Liver (tissue), 9 donors: ENCODE results near the gene BAHCC1. TPM values are rescaled to one million over a fixed set of nuclear protein-coding genes. Genes with fewer than 3 reads are reported as not detected.

ENCODE experiments used
- DNase-seq: peaks from one replicate; pipeline ENCODE4 v3.0.0-alpha.2; 2017; ENCODE audit warnings: low spot score
- H3K27ac ChIP-seq, 2 donors: one replicate each; pipeline ENCODE4 v1.7.0; 2013; ENCODE audit warnings: inconsistent platforms in 2 of 2, low read length in 2 of 2, control low read depth in 1 of 2, low read depth in 1 of 2, mild to moderate bottlenecking in 1 of 2
- H3K27me3 ChIP-seq, 4 donors: one replicate each; pipeline versions ENCODE4 v1.6.1 to v1.7.0; 2013; ENCODE audit warnings: low read length in 3 of 4, inconsistent platforms in 1 of 4, mild to moderate bottlenecking in 1 of 4, moderate library complexity in 1 of 4; ENCODE audit not compliant: control insufficient read depth in 4 of 4, insufficient read depth in 4 of 4
- H3K36me3 ChIP-seq, 4 donors: one replicate each; pipeline versions ENCODE4 v1.6.1 to v1.7.0; 2013; ENCODE audit warnings: low read length in 3 of 4, mild to moderate bottlenecking in 3 of 4, low read depth in 1 of 4, moderate library complexity in 1 of 4; ENCODE audit not compliant: control insufficient read depth in 4 of 4, insufficient read depth in 3 of 4
- H3K4me1 ChIP-seq, 4 donors: one replicate each; pipeline versions ENCODE4 v1.6.1 to v1.7.0; 2013; ENCODE audit warnings: low read length in 3 of 4, mild to moderate bottlenecking in 3 of 4, moderate library complexity in 1 of 4; ENCODE audit not compliant: control insufficient read depth in 4 of 4, insufficient read depth in 4 of 4
- H3K4me3 ChIP-seq, 3 donors: one replicate each; pipeline versions ENCODE4 v1.6.1 to v1.7.0; 2013; ENCODE audit warnings: low read length in 3 of 3, control low read depth in 1 of 3, low read depth in 1 of 3, mild to moderate bottlenecking in 1 of 3
- H3K9ac ChIP-seq, 2 donors: one replicate each; pipeline ENCODE4 v1.7.0; 2013; ENCODE audit warnings: low read length in 2 of 2, mild to moderate bottlenecking in 2 of 2, moderate library complexity in 2 of 2, control low read depth in 1 of 2, low read depth in 1 of 2
- H3K9me3 ChIP-seq, 4 donors: one replicate each; pipeline versions ENCODE4 v1.6.1 to v1.7.0; 2013; ENCODE audit warnings: low read length in 3 of 4; ENCODE audit not compliant: control insufficient read depth in 4 of 4
- EGR1 ChIP-seq, 2 donors: IDR thresholded peaks; 2 replicates each; pipeline ENCODE4 v1.6.1; 2016 to 2018; ENCODE audit warnings: antibody characterized with exemption in 2 of 2, low read depth in 2 of 2
- FOXA2 ChIP-seq: IDR thresholded peaks from 2 replicates; pipeline ENCODE4 v1.6.1; 2016; ENCODE audit warnings: antibody characterized with exemption
- GABPA ChIP-seq, 2 donors: IDR thresholded peaks in 1 of 2; conservative IDR thresholded peaks in 1 of 2; 2 replicates each; pipeline ENCODE4 v1.6.1; 2016; ENCODE audit warnings: antibody characterized with exemption in 2 of 2, mild to moderate bottlenecking in 1 of 2, moderate library complexity in 1 of 2
- HNF4A ChIP-seq, 2 donors: conservative IDR thresholded peaks; 2 replicates each; pipeline ENCODE4 v1.6.1; 2016; ENCODE audit warnings: antibody characterized with exemption in 2 of 2, mild to moderate bottlenecking in 2 of 2
- HNF4G ChIP-seq: IDR thresholded peaks from 2 replicates; pipeline ENCODE4 v1.6.1; 2016; ENCODE audit warnings: antibody characterized with exemption
- NR2F2 ChIP-seq: IDR thresholded peaks from 2 replicates; pipeline ENCODE4 v1.6.1; 2016; ENCODE audit warnings: antibody characterized with exemption
- RAD21 ChIP-seq, 2 donors: IDR thresholded peaks; 2 replicates each; pipeline ENCODE4 v1.6.1; 2016; ENCODE audit warnings: antibody characterized with exemption in 2 of 2, mild to moderate bottlenecking in 2 of 2
- TAF1 ChIP-seq: conservative IDR thresholded peaks from 2 replicates; pipeline ENCODE4 v1.6.1; 2016; ENCODE audit warnings: antibody characterized with exemption, mild to moderate bottlenecking
- YY1 ChIP-seq: IDR thresholded peaks from 2 replicates; pipeline ENCODE4 v1.6.1; 2016; ENCODE audit warnings: antibody characterized with exemption, mild to moderate bottlenecking
- WGBS: extraction: QIAGEN DNeasy Blood & Tissue Kit; methylation state at CpG from one replicate; pipeline ENCODE4 v1.1.7; 2013; 5-methylcytosine and 5-hydroxymethylcytosine counted together
- polyA plus RNA-seq, 2 donors: library from polyadenylated mRNA; stranded (reverse) in 1 of 2; unstranded in 1 of 2; fragments of 200-250 nt in 1 of 2; fragments of >200 nt in 1 of 2; fragmentation: Nextera tagmentation in 1 of 2; extraction: Ambion mirVana in 1 of 2; gene quantifications; one replicate each; pipeline versions ENCODE4 v1.2.1 to v1.2.3, GENCODE V29; 2013 to 2015
- total RNA-seq, 2 donors: library from RNA; depleted of rRNA; stranded (reverse); fragments of >200 nt; gene quantifications; one replicate each; pipeline ENCODE4 v1.2.3, GENCODE V29; 2014
- TF ChIP-seq, protein P1 (sequence below): IDR thresholded peaks from 2 replicates; pipeline ENCODE4 v1.6.1; 2016; ENCODE audit warnings: antibody characterized with exemption
- TF ChIP-seq, protein P2 (sequence below): IDR thresholded peaks from 2 replicates; pipeline ENCODE4 v1.6.1; 2016; ENCODE audit warnings: antibody characterized with exemption, mild to moderate bottlenecking
- TF ChIP-seq, protein P3 (sequence below): IDR thresholded peaks from 2 replicates; pipeline ENCODE4 v1.6.1; 2016; ENCODE audit warnings: antibody characterized with exemption
- TF ChIP-seq, protein P4 (sequence below): fragments of 150-350 bp; IDR thresholded peaks from 2 replicates; pipeline ENCODE4 v1.5.1; 2017; ENCODE audit warnings: improper control_type of control experiment, low read depth, low read length; ENCODE audit not compliant: missing input control
- donor health status: healthy.
- donor health status: healthy.
- donor health status: healthy.
- donor health status: healthy.
- donor health status: healthy.

Gene BAHCC1
- total and polyA plus RNA-seq, 4 donors, result 0.76 to 3.9 (median 2.5) TPM

DNA sequence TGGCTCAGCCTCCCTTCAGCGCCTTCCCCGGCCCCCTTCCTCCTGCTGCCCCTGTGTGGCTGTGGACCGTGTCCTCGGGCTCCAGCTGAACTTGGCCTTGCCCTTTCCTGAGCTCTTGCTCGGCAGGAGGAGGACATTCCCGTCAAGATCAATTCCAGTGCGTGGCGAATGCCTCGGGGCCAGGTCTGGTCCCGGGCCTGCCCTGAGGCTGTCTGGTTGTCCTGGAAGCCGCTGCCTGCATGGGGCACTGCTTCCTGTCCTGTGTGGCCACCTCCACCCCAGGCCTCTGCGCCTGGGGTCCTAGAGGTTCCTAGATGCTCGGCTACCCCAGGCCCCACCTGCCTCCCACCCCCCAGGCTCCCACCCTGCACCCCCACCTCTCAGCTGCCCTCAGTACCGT is 12.8 kb downstream of the BAHCC1 start:
- no peak overlapping the region for H3K4me3 ChIP-seq
- H3K27me3 ChIP-seq, result no peaks in the 10 kb centered on the region
- TF ChIP-seq NR2F2 (no peak), TAF1 (no peak), HNF4A (conservative IDR thresholded peaks at IDR 0.05) (no peak), EGR1 (IDR thresholded peaks at IDR 0.05; ENCODE audit: low read depth in 2 of 2) (no peak), HNF4G (no peak), RAD21 (IDR thresholded peaks at IDR 0.05) (no peak), GABPA (IDR thresholded peaks at IDR 0.05 in 1 of 2, conservative IDR thresholded peaks at IDR 0.05 in 1 of 2) (no peak)
- TF ChIP-seq, protein P1, sequence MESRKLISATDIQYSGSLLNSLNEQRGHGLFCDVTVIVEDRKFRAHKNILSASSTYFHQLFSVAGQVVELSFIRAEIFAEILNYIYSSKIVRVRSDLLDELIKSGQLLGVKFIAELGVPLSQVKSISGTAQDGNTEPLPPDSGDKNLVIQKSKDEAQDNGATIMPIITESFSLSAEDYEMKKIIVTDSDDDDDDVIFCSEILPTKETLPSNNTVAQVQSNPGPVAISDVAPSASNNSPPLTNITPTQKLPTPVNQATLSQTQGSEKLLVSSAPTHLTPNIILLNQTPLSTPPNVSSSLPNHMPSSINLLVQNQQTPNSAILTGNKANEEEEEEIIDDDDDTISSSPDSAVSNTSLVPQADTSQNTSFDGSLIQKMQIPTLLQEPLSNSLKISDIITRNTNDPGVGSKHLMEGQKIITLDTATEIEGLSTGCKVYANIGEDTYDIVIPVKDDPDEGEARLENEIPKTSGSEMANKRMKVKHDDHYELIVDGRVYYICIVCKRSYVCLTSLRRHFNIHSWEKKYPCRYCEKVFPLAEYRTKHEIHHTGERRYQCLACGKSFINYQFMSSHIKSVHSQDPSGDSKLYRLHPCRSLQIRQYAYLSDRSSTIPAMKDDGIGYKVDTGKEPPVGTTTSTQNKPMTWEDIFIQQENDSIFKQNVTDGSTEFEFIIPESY, result no peak
- TF ChIP-seq, protein P2, sequence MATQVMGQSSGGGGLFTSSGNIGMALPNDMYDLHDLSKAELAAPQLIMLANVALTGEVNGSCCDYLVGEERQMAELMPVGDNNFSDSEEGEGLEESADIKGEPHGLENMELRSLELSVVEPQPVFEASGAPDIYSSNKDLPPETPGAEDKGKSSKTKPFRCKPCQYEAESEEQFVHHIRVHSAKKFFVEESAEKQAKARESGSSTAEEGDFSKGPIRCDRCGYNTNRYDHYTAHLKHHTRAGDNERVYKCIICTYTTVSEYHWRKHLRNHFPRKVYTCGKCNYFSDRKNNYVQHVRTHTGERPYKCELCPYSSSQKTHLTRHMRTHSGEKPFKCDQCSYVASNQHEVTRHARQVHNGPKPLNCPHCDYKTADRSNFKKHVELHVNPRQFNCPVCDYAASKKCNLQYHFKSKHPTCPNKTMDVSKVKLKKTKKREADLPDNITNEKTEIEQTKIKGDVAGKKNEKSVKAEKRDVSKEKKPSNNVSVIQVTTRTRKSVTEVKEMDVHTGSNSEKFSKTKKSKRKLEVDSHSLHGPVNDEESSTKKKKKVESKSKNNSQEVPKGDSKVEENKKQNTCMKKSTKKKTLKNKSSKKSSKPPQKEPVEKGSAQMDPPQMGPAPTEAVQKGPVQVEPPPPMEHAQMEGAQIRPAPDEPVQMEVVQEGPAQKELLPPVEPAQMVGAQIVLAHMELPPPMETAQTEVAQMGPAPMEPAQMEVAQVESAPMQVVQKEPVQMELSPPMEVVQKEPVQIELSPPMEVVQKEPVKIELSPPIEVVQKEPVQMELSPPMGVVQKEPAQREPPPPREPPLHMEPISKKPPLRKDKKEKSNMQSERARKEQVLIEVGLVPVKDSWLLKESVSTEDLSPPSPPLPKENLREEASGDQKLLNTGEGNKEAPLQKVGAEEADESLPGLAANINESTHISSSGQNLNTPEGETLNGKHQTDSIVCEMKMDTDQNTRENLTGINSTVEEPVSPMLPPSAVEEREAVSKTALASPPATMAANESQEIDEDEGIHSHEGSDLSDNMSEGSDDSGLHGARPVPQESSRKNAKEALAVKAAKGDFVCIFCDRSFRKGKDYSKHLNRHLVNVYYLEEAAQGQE, result no peak
- TF ChIP-seq, protein P3, sequence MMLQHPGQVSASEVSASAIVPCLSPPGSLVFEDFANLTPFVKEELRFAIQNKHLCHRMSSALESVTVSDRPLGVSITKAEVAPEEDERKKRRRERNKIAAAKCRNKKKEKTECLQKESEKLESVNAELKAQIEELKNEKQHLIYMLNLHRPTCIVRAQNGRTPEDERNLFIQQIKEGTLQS, result no peak
- TF ChIP-seq, protein P4, sequence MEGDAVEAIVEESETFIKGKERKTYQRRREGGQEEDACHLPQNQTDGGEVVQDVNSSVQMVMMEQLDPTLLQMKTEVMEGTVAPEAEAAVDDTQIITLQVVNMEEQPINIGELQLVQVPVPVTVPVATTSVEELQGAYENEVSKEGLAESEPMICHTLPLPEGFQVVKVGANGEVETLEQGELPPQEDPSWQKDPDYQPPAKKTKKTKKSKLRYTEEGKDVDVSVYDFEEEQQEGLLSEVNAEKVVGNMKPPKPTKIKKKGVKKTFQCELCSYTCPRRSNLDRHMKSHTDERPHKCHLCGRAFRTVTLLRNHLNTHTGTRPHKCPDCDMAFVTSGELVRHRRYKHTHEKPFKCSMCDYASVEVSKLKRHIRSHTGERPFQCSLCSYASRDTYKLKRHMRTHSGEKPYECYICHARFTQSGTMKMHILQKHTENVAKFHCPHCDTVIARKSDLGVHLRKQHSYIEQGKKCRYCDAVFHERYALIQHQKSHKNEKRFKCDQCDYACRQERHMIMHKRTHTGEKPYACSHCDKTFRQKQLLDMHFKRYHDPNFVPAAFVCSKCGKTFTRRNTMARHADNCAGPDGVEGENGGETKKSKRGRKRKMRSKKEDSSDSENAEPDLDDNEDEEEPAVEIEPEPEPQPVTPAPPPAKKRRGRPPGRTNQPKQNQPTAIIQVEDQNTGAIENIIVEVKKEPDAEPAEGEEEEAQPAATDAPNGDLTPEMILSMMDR, result no peak
- H3K36me3 ChIP-seq, result no peaks in the 10 kb centered on the region
- H3K9me3 ChIP-seq, result no peaks in the 10 kb centered on the region
- no peak overlapping the region for H3K9ac ChIP-seq
- WGBS, result 83% methylated on average over 14 of the region's 14 CpGs
- DNase-seq, result no peak
- H3K4me1 ChIP-seq, result peaks cover 0 to 6% (median 5%) of the 10 kb centered on the region in 4 donors
- no peak overlapping the region for H3K27ac ChIP-seq

DNA sequence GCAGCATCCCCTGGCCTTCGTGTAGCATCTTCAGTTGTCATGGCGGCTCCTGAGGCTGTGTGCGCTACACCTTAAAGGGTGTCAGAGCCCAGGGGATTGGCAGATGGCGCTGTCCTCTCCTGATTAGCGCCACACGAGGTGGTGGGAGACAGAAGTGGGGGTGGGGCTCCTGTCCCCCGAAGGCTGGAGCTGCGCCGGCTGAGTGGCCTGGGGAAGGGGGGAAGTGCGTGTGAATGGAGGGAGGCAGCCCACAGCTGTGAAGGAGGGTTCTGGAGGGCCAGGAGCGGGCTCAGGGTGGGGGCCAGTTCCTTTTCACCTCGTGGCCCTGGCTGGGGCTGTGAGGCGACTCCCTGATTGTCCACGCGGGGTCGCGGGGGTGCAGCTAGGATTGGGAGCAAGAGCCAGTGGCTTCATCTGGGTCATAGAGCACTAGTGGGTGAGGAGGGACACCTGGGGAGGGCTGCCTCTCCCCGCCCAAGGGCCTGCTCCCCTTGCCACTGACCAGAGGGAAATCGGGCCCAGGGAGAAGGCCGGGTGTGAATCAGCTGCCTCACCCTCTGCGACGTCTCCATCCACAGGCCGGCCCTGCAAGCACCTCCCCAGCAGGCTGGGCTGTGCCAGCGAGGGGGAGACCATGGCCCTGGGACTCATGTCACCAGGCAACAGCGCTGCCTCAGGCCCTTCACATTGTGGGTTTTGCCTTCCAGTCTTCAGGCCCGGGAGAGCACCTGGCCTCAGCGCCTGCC is 14.1 kb downstream of the BAHCC1 start:
- H3K4me1 ChIP-seq, result peaks cover 0 to 6% (median 5%) of the 10 kb centered on the region in 4 donors
- TF ChIP-seq YY1 (no peak), FOXA2 (no peak), GABPA (IDR thresholded peaks at IDR 0.05 in 1 of 2, conservative IDR thresholded peaks at IDR 0.05 in 1 of 2) (no peak), NR2F2 (no peak)
- TF ChIP-seq, protein P3, result no peak

More for the DNA sequence above, 14.1 kb downstream of the BAHCC1 start:
- Histone ChIP-seq H3K9me3 (no peaks in the 10 kb centered on the region), H3K36me3 (no peaks in the 10 kb centered on the region), H3K27me3 (no peaks in the 10 kb centered on the region), H3K9ac (no peak overlapping the region), H3K27ac (no peak overlapping the region), H3K4me3 (no peak overlapping the region)
- WGBS, result 86% methylated on average over 27 of the region's 27 CpGs
- no peak for DNase-seq
